ENCODE results near the gene TRIM69. TPM values are rescaled to one million over a fixed set of nuclear protein-coding genes. Genes with fewer than 3 reads are reported as not detected.

TRIM69 gene
- total and polyA plus RNA-seq, 2 donors (not counting 1 experiment from before 2014, with no cell fraction given) = 12.9 to 30.8 TPM

DNA sequence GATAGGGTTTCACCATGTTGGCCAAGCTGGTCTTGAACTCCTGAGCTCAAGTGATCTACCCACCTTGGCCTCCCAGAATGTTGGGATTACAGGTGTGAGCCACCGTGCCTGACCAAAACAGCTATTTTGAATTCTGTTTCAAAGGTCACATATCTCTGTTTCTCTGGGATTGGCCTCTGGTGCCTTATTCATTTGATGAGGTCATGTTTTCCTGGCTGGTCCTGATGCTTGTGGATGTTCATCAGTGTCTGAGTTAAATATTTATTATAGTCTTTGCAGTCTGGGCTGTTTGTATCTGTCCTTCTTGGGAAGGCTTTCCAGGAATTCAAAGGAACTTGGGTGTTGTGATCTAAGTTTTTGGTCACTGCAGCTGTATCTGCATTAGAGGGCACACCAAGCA is 30.3 kb upstream of the TRIM69 start:
- CTCF ChIA-PET = interaction anchor here (1.3 to 1.9 kb wide), 2 partner anchors 29 to 32 kb away, joined by 4 to 7 read pairs; no protein-coding TSS in a partner anchor

More for the DNA sequence above, 30.3 kb upstream of the TRIM69 start:
- Histone ChIP-seq H2AFZ (ENCODE audit: insufficient read depth, low read depth, low read length, poor library complexity, severe bottlenecking) (no peak overlapping the region), H3K79me2 (ENCODE audit: control insufficient read depth, insufficient read depth, low read length) (peaks cover 42% of the 10 kb centered on the region), H3K27me3 (replicated peaks in 1 of 4; ENCODE audit: control extremely low read depth in 1 of 4, control insufficient read depth in 3 of 4, insufficient read depth in 4 of 4, low read length in 3 of 4) (no peaks in the 10 kb centered on the region), H3K9me3 (ENCODE audit: control extremely low read depth in 1 of 3, control insufficient read depth in 2 of 3, insufficient read depth in 1 of 3, low read length in 2 of 3) (peaks cover 0 to 13% (median 2%) of the 10 kb centered on the region in 3 donors), H3K27ac (ENCODE audit: low read length in 2 of 2) (no peak overlapping the region), H4K20me1 (ENCODE audit: control insufficient read depth, insufficient read depth, low read length, poor library complexity, severe bottlenecking) (no peaks in the 10 kb centered on the region), H3K4me3 (ENCODE audit: control extremely low read depth in 1 of 5, extremely low read depth in 1 of 5, insufficient read depth in 1 of 5, low read depth in 2 of 5, low read length in 4 of 5) (no peak overlapping the region), H3K4me1 (ENCODE audit: control insufficient read depth in 2 of 2, insufficient read depth in 2 of 2, low read length in 2 of 2) (peaks cover 12 to 13% of the 10 kb centered on the region in 2 donors), H3K9ac (ENCODE audit: low read length) (no peak overlapping the region), H3K4me2 (replicated peaks; ENCODE audit: low read depth, low read length, poor library complexity, severe bottlenecking) (no peak overlapping the region), H3K36me3 (replicated peaks in 1 of 2; ENCODE audit: control extremely low read depth in 1 of 2, control insufficient read depth in 1 of 2, extremely low read depth in 1 of 2, insufficient read depth in 2 of 2, low read length in 1 of 2) (peaks cover 0 to 9% of the 10 kb centered on the region in 2 experiments)
- Mint-ChIP-seq H3K27ac (no peak overlapping the region), H3K27me3 (no peaks in the 10 kb centered on the region), H3K4me3 (no peak overlapping the region), H3K9me3 (ENCODE audit: insufficient read depth) (no peaks in the 10 kb centered on the region), H3K4me1 (peaks cover 23% of the 10 kb centered on the region)
- TF ChIP-seq CTCF (IDR thresholded peaks at IDR 0.05) (no peak), EZH2 (IDR thresholded peaks at IDR 0.05; ENCODE audit: borderline replicate concordance, insufficient read depth, low read depth, low read length, poor library complexity, severe bottlenecking) (no peak)
- DNase-seq = no peak
- POLR2A ChIA-PET = interaction anchor here (1.6 to 34.6 kb wide), 2 partner anchors 13 to 38 kb away, joined by 3 to 819 read pairs; partner anchors contain the start of gene SPG11
- ATAC-seq (ENCODE audit: low read depth) = no peak
- intact Hi-C loops (cut with micrococcal nuclease) = no loop called here
- 100% methylated on average over 1 of the region's 1 CpG for WGBS (ENCODE audit: insufficient coverage)
